Germinal center (tissue), 1 donor: ENCODE results near the gene PTPN7.
A peak's percentile ranks its signal among the peaks of the same experiment; 100 is the strongest.
"Not testable (repeated sequence)": the region's sequence is repeated elsewhere in the genome, so short reads cannot be mapped to it uniquely, and the experiment has no call there.

ENCODE experiments used
- DNase-seq: peaks from one replicate; pipeline ENCODE4 v3.0.0; 2012; ENCODE audit warnings: mixed read lengths, low spot score

The PTPN7 gene

DNA sequence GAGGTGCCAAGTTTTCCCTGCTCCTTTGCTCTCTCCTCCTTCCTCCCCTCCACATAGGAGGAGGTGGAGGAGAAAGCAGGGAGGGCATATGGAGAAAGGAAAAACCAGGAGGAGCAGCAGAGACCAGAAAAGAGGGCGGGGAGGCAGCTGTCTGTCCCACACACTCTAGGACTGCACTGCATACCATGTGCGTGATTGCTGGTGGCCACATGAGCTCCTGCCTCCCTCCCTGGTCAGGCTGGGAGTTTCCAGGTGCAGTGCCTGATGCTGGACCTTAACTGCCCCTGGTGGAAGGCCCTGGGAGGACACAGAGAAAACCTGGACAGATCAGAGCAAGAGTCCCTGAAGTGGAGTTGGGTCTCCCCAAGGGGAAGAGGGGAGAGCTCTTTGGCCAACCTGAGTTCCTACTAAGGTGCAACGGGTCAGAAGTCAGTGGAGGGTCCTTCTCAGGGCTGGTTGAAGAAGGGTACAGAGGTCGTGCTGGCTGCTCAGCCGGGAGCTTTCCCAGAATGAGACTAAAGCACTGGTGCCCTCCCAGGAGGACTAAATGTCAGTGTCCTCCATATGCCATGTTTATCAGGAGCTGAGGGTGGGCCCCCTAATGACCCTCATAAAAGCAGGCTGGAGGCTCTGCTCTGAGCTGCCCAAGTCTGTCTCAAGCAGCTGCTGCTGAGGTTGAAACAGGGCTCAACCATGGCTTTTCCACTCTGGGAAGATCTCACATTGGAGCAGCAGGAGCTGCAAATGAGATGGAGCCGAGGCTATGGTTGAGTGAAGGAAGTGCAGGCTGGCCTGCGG, 29.7 kb upstream of the PTPN7 start:
- DNase-seq = no peak

DNA sequence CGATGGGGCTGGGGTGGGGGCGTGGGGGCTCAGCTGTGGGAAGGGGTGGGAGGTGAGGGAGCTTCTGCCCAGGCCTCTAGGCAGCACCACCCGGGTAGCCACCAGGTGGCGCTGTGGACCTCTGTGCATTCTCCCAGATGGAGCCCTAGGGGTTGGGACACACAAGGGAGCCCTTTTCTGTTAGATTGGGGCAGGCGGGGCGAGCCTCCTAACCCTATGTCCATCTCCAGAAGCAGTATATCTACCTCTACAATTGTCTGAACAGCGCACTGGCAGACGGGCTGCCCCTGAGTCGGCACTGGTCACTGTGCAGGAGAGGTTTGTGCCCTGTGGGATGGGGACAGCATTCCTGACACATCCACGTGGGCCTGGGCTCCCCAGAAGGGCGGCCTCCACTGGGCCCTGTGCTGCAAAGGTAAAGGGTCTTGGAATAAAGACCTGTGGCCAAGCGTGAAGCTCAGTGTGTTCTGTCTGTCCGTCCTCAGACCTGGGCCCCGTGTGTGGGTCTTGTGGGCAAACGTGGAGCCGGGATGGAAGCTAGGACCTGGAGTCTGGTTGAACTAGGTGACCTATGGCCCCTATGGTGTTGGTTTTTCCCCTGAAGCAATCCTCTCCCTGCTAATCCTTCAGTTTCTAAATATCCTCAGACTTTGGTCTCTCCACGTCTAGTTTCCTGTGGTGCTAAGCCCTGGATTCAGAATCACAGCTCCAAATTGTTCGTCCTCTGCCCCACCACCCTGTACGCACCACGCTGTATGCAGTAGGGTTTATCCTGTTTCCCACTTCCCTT, 28.8 kb upstream of the PTPN7 start:
- peak; percentile 48 for DNase-seq

DNA sequence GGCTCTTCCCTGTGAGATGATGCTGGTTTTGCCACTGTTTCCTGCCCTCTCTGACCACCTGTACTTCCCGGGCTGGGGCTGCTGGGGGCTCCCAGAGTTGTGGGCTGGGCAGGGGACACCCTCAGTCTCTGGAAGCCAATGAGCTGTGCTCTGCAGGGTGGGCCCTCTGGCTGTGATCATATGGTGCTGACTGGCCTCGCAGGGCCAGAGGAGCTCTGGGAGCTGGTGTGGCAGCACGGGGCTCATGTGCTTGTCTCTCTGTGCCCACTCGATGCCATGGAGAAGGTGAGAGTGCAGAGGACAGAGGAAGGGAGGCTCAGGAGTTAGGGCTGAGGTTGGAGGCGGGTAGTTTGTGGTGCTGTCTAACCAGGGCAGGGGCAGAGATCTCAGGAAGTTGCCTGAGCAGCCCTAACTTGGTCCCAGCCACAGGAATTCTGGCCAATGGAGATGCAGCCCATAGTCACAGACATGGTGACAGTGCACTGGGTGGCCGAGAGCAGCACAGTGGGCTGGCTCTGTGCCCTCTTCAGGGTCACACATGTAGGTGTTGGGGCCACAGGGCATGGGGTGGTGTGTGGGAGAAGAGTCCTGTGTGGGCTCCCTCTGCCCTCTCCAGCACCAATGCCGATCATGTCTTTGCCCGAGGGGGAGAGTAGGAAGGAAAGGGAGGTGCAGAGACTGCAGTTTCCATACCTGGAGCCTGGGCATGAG, 27.4 kb upstream of the PTPN7 start:
- no peak for DNase-seq

DNA sequence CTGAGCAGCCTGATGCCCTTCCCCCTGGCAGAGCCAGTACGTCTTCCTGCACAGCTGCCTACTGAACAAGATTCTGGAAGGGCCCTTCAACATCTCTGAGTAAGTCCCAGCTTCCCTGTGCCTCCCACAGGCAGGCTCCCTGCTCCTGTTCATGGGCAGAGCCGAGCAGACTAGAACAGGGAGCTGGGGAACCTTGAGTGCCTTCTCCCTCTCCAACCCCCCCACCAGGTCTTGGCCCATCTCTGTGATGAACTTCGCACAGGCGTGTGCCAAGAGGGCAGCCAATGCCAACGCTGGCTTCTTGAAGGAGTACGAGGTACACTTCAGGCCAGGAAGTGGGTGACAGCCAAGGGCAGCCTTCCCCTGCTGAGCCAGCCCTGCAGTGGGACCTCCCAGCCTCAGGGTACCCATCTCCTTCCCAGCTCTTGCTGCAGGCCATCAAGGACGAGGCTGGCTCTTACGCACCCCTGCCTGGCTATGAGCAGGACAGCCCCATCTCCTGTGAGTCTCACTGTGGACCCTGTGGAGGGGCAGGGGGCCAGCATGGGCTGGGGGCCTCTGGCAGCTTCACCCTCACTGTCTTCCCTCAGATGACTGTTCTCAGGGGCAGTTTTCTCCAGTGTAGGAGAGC, 26.8 kb upstream of the PTPN7 start:
- no peak for DNase-seq

DNA sequence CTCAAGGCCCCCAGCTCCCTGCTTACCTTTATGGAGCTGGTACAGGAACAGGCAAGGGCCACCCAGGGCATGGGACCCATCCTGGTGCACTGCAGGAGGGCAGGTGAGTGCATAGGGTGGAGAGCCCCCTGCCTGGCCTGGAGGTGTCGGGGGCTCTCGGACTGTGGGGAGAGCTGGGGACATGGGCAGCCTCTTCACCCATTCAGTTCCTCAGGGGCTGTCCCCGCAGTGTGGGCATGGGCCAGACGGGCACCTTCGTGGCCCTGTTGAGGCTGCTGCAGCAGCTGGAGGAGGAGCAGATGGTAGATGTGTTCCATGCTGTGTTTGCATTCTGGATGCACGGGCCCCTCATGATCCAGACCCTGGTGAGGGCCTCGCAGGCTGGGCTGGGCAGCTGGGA, 25.9 kb upstream of the PTPN7 start:
- DNase-seq = no peak

DNA sequence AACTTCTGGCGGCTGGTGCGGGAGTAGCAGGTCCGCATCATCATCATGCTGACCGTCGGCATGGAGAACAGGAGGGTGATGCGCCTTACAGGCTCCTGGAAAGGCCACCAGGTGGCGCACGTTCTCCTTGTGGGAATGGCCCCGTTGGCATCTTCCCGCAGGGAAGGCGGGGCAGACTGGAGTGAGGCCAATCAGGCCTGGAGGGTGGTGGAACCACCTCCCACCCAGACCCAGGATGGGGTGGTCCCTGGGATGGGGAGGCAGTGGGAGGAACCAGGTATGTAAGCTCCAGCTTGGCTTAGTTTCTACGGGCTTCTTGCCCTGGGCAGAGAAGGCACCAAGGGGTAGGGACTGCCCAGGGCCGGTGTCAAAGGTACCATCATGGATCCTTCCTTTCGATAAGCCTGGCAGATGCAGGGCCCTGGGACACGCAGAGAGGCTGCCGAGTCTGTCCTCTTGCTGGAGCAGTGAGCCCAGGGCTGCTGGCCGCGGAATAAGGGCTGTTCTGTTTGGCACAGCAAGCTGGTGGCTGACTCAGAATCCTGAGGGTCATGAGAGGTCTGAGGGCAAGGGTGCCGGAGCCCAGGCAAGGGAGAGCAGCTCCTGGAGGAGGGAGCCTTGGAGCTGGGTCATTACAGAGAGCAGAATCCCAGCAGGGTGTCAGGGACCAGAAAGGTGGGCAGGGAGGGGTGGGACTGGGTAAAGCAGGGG, 24.5 kb upstream of the PTPN7 start:
- peak; percentile 76 for DNase-seq

DNA sequence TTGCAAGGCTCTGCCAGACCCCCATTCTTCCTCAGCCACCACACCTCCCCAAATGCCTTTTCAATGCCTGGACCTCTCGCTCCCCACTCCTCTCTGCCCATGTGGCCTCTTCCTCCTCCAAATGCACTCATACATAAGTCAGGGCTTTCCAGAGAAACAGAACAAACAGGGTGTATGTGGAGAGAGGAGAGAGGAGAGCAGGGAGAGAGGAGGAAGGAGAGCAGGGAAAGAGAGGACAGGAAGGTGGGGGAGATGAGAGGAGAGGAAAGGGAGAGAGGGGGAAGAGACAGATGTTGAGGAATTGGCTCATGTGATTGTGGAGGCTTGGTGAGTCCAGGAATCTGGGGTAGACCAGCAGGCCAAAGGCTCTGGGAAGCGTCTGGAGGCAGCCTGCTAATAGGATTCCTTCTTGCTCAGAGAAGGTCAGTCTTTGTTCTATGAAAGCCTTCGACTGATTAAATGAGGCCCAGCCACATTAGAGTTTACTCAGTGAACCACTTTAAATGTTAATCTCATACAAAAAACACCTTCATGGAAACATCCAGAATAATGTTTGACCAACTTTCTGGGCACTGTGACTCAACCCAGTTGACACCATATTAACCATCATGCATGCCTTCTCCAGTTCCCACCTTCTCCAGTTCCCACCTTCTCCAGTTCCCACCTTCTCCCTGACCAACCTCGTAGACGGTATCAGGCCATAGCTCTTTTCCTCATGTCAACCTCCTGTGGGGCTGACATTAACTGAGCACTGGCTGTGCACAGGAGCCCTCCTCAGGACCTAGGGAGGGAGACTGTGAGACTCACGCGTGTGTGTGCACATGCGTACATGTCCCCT, 21.9 kb upstream of the PTPN7 start:
- DNase-seq = no peak

DNA sequence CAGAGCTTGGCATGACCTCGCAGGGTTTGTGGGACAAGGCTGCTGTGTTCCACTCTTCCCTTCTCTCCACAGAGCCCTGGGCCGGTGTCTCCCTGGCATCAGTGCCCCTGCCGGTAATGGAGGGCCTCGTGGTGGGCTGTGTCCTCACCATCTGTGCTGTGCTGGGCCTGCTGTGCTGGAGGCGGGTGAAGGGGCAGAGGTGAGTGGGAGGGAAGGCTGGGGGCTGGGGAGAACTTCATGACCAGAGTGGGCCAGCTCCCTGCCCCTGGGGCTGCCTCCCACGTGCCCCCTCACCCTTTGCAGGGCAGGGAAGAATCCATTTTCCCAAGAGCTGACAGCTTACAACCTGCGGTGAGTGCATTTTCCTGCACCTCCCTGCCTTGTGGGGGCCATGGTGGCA, 21.2 kb upstream of the PTPN7 start:
- no peak for DNase-seq

DNA sequence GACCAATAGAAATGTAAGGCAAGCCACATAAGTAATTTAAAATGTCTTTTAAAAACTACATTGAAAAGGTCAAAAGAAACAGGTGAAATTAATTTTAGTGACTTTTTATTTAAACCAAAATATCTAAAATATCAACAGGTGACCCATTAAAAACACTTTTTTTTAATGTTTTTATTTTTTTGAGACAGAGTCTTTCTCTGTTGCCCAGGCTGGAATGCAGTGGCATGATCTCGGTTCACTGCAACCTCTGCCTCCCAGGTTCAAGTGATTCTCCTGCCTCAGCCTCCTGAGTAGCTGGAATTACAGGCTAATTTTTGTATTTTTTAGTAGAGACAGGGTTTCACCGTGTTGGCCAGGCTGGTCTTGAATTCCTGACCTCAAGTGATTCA, 20.3 kb upstream of the PTPN7 start:
- DNase-seq = not testable (repeated sequence)

DNA sequence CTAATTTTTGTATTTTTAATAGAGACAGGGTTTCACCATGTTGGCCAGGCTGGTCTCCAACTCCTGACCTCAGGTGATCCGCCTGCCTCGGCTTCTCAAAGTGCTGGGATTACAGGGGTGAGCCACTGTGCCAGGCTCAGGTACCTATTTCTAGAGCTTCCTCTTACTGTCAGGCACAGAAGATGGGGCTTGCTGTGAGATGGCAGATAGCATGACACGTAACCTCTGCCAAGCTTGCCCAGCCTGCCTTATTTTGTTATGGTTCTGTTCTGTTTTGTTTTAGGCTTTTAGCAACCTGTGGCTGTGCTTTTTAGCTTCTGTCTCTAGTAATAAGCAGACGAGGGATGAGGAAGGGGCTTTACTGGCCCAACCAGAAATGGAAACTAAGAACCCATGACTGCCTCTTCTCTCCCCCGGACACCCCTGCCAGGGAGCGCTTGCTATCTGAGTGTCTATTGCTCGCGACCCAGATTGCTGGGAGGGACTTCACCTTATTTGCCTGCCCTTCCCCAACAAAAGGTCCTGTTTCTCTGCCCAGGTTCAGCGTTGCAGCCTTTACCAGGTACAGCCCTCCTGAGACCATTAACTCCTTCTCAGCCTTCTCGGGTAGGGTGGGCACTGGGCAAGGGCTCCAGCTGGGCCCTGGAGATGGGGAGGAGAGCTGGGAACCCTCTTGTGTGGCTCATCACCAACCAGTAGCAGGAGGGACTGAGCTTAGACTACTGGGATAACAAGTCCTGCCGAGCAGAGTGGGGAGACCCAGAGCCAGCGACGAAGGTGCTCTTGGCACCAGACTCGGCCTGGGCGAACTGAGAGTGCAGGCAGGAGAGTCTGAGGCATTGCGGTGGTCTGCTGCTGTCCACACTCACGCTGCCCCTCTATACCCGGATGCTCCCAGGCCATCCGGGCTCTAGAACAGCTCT, 19.7 kb upstream of the PTPN7 start:
- DNase-seq = no peak

DNA sequence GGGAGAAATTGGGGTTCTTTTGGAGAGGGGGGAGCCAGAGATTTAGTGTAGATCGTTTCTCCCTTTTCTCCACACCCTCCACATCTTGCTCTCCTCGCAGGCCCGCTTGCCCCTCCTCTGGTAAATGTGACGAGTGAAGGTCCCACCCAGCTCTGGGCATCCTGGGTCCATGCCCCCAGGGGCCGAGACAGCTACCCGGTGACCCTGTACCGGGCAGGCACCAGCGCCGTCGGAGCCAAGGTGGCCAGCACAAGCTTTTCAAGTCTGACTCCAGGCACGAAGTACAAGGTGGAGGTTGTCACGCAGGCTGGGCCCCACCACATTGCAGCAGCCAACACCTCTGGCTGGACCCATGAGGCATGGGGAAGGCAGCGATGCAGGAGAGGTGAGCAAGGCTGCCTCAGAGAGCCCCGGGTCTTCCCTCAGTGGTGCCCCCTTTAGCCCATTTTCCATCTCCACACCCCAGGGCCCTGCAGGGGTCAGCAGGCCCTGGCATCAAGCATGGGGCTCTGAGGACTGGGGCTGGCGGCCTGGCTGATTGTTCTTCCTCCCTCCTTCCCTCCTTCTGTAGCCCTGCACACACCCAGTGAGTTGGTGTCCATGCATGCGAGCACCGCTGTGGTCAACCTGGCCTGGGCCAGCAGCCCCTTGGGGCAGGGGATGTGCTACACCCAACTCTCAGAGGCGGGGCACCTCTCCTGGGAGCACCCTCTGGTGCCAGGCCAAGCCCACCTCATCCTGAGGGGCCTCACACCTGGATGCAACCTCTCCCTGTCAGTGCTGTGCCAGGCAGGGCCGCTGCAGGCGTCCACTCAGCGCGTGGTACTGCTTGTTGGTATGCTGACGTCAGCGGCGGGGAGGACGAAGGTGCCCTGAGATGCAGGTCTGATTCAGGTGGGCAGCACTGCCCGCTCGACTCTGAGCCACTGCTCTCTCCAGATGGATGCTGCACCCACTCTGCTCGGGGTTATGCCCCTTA, 16.8 kb upstream of the PTPN7 start:
- DNase-seq = no peak

DNA sequence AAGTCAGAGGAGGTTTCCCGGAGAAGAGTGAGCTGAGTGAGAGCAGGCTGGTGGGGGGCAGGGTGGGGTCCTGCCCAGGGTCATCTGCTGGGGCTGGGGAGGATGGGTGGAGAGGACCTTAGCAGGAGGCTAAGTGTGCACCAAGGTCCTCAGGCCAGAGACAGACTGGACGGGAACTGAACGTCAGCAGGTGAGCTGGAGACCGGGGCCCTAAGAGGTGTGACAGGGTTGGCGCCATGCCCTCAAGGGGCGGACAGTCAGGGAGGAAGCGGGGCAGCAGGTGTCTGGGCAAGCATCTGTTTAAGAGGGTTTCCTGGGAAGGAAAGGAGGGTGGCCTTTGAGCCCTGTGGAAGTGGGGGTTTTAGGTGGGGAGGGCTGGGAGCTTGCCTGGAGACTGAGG, 13.6 kb upstream of the PTPN7 start:
- DNase-seq = no peak

DNA sequence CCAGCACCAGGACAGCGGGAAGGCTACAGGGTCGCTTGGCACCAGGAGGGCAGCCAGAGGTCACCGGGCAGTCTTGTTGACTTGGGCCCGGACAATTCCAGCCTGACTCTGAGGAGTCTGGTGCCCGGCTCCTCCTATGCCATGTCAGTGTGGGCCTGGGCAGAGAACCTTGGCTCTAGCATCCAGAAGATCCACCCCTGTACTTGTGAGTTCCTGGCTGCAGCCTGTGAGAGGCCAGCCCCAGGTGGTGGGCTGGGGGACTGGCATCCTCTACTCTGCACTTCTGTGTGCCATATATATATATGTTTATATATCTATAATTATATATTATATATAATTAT, 11.6 kb upstream of the PTPN7 start:
- no peak for DNase-seq

DNA sequence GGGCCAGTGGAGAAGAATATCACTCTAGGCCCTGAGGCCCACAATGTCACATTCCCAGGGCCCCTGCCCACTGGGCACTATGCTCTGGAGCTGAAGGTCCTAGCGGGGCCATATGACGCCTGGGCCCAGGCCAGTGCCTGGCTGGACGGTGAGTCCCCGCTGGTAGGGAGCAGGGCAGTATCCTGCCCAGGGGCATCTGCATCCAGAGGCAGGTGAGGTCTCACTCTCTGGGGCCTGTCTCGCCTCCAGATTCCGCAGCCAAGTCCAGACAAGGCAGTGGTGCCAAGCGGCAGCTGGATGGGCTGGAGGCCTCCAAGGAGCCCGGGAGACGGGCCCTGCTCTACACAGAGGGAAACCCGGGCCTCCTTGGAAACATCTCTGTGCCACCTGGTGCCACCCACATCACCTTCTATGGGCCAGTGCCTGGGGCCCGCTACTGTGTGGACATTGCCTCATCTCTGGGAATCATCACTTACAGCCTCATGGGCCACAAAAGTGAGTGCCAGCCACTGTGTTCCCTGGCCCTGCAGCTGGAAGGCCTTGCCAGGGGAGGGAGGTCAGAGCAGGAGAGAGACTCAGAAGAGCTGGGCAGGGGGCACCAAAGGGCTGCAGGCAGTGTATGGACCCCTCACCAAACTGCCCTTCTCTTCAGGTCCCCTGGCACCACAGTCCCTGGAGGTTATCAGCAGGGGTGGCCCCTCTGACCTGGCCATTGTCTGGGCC, 11.1 kb upstream of the PTPN7 start:
- DNase-seq = no peak

DNA sequence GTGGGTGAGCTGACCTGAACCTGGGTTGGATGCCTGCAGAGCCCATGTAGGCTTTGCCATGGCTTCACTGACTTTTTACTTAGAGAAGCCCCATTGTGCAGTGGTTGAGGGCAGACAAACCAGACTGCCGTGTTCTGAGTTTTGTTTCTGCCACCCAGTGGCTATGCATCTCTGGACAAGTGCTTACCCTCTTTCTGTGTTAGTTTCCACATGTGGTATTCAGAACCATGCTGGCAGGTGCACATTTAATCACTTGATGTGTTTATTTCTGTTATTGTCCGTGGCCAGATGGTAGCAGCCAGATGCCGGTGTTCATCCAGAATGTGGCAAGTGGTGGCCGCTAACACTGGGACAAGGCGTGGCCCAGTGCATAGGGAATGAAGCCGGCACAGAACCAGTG, 10.3 kb upstream of the PTPN7 start:
- no peak for DNase-seq

DNA sequence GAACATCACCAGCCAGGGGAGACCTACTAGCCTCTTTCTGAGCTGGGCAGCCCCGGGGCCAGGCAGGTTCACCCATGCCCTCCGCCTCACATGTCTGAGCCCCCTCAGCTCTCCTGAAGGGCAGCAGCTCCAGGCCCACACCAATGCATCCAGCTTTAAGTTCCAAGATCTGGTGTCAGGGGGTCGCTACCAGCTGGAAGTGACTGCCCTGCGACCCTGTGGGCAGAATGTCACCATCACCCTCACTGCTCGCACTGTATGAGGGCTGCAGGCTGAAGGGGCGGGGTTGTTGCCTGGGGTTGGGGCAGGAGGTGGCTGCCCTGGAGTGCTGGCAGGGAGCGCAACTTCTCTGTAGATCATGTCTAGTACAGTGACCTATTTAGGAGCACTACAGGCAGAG, 8.5 kb upstream of the PTPN7 start:
- no peak for DNase-seq

DNA sequence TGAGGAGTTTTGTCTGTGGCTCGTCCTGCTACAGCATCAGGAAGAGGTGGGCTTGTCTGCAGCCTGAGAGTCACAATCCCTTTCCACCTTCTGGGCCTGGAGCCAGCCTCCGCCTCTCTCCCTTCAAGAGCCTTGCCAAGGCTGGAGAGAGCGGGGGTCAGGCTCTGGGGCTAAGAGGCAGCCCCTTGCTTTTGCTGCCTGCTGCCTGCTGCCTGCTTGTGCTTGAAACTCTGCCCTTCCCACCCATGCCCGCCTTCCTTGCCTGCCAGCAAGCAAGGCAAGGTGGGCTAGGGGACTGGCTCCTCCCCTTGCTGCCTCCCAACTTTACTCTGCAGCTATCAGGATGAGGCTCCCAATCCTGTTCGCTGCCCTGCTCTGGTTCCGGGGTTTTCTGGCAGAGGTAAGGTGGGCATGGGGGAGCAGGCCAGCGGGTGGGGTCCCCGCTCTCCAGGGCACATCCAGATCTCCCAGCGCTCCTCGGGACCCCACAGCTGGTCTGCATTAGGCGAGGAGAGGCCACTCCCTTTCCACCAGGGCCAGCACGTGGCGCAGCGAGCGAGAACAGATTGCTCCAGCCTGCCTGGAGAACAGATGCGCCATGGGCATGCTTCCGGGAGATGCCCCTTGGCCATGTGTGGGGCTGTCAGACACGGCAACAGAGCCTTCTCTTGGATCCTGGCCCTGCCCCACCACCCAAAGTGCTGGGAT, 7.5 kb upstream of the PTPN7 start:
- no peak for DNase-seq
